Measurements from ENCODE around the gene DEF6. TPM values are rescaled to one million over a fixed set of nuclear protein-coding genes. Genes with fewer than 3 reads are reported as not detected.

Gene DEF6
- total and polyA plus RNA-seq, 2 of the 13 experiments (the other 11 are each of a cell fraction or from before 2014, with no cell fraction given) = 5.2 to 10.0 TPM

DNA sequence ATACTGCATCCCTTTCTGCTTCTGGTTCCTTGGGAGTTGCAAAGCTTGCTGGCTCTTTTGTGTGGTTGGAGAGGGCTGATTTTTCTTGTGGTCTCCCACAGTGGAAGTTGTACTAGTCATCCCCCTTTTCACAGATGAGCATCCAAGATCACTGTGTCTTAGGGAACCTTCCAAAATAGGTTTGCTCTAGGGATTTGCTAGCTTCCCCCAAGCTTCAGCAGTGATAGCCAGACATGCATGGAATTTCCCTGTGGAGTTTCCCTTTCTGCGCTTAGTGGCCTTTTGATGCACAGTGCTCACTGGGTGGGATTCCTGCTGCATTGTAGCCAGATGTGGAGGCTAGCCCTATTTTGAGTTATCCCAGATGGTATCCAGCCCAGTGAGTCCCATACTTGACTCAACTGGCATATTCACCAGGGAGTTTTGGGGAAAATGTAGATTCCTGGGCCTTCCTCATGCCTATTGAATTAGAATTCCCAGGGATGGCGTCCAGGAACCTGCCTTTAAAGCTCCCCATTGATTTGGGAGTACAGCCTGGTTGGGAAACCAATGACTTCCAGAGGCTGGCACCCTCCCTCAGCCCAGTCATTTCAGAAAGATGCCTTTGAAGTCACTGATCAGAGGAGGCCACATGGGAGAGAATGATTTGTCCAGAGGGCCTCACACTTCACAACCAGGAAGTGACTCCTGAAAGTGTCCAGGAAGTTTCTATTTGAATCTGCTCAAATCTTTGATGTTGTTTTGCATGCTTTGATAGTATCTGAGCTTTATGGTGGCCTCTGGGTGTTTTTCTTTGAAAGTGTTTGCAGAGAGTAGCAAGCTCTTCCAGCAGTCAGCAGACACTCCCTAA is 70.6 kb downstream of the DEF6 start (continued):
- TF ChIP-seq NKX3-1 (CRISPR knock-in tag; IDR thresholded peaks at IDR 0.05) (no peak), ELF1 (CRISPR knock-in tag; IDR thresholded peaks at IDR 0.05) (peak; percentile 93), ZNF260 (CRISPR knock-in tag; IDR thresholded peaks at IDR 0.05; ENCODE audit: borderline replicate concordance, low read depth) (no peak), HDAC6 (IDR thresholded peaks at IDR 0.05; ENCODE audit: low read depth, low read length) (no peak), ZNF780A (CRISPR knock-in tag; IDR thresholded peaks at IDR 0.05) (no peak), ZNF572 (CRISPR knock-in tag; IDR thresholded peaks at IDR 0.05) (no peak), YEATS2 (CRISPR knock-in tag; IDR thresholded peaks at IDR 0.05; ENCODE audit: borderline replicate concordance) (no peak)
- TF ChIP-seq, protein P1, sequence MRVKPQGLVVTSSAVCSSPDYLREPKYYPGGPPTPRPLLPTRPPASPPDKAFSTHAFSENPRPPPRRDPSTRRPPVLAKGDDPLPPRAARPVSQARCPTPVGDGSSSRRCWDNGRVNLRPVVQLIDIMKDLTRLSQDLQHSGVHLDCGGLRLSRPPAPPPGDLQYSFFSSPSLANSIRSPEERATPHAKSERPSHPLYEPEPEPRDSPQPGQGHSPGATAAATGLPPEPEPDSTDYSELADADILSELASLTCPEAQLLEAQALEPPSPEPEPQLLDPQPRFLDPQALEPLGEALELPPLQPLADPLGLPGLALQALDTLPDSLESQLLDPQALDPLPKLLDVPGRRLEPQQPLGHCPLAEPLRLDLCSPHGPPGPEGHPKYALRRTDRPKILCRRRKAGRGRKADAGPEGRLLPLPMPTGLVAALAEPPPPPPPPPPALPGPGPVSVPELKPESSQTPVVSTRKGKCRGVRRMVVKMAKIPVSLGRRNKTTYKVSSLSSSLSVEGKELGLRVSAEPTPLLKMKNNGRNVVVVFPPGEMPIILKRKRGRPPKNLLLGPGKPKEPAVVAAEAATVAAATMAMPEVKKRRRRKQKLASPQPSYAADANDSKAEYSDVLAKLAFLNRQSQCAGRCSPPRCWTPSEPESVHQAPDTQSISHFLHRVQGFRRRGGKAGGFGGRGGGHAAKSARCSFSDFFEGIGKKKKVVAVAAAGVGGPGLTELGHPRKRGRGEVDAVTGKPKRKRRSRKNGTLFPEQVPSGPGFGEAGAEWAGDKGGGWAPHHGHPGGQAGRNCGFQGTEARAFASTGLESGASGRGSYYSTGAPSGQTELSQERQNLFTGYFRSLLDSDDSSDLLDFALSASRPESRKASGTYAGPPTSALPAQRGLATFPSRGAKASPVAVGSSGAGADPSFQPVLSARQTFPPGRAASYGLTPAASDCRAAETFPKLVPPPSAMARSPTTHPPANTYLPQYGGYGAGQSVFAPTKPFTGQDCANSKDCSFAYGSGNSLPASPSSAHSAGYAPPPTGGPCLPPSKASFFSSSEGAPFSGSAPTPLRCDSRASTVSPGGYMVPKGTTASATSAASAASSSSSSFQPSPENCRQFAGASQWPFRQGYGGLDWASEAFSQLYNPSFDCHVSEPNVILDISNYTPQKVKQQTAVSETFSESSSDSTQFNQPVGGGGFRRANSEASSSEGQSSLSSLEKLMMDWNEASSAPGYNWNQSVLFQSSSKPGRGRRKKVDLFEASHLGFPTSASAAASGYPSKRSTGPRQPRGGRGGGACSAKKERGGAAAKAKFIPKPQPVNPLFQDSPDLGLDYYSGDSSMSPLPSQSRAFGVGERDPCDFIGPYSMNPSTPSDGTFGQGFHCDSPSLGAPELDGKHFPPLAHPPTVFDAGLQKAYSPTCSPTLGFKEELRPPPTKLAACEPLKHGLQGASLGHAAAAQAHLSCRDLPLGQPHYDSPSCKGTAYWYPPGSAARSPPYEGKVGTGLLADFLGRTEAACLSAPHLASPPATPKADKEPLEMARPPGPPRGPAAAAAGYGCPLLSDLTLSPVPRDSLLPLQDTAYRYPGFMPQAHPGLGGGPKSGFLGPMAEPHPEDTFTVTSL (CRISPR knock-in tag; IDR thresholded peaks at IDR 0.05; ENCODE audit: borderline replicate concordance) = peak; percentile 76; the same call in 1 of the 2 replicates
- TF ChIP-seq, protein P2, sequence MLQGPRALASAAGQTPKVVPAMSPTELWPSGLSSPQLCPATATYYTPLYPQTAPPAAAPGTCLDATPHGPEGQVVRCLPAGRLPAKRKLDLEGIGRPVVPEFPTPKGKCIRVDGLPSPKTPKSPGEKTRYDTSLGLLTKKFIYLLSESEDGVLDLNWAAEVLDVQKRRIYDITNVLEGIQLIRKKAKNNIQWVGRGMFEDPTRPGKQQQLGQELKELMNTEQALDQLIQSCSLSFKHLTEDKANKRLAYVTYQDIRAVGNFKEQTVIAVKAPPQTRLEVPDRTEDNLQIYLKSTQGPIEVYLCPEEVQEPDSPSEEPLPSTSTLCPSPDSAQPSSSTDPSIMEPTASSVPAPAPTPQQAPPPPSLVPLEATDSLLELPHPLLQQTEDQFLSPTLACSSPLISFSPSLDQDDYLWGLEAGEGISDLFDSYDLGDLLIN (CRISPR knock-in tag; IDR thresholded peaks at IDR 0.05; ENCODE audit: borderline replicate concordance) = no peak
- TF ChIP-seq, protein P3, sequence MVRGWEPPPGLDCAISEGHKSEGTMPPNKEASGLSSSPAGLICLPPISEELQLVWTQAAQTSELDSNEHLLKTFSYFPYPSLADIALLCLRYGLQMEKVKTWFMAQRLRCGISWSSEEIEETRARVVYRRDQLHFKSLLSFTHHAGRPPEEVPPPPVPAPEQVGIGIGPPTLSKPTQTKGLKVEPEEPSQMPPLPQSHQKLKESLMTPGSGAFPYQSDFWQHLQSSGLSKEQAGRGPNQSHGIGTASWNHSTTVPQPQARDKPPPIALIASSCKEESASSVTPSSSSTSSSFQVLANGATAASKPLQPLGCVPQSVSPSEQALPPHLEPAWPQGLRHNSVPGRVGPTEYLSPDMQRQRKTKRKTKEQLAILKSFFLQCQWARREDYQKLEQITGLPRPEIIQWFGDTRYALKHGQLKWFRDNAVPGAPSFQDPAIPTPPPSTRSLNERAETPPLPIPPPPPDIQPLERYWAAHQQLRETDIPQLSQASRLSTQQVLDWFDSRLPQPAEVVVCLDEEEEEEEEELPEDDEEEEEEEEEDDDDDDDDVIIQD (CRISPR knock-in tag; IDR thresholded peaks at IDR 0.05; ENCODE audit: low read depth) = peak; percentile 84
- TF ChIP-seq, protein P4, sequence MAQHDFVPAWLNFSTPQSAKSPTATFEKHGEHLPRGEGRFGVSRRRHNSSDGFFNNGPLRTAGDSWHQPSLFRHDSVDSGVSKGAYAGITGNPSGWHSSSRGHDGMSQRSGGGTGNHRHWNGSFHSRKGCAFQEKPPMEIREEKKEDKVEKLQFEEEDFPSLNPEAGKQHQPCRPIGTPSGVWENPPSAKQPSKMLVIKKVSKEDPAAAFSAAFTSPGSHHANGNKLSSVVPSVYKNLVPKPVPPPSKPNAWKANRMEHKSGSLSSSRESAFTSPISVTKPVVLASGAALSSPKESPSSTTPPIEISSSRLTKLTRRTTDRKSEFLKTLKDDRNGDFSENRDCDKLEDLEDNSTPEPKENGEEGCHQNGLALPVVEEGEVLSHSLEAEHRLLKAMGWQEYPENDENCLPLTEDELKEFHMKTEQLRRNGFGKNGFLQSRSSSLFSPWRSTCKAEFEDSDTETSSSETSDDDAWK (CRISPR knock-in tag; IDR thresholded peaks at IDR 0.05) = no peak

Data from HepG2 (cell line).